ENCODE data around the gene KCNQ1.

- TF ChIP-seq CTCF (IDR thresholded peaks at IDR 0.05 in 2 of 3, conservative IDR thresholded peaks at IDR 0.05 in 1 of 3; ENCODE audit: insufficient read depth in 2 of 3, low read depth in 1 of 3, low read length in 3 of 3) = no peak
- no peak for TF ChIP-seq ZNF263 (CRISPR knock-in tag; IDR thresholded peaks at IDR 0.05; ENCODE audit: borderline replicate concordance)
- TF ChIP-seq NBN (IDR thresholded peaks at IDR 0.05; ENCODE audit: low read depth) = no peak
- TF ChIP-seq ZNF12 (CRISPR knock-in tag; IDR thresholded peaks at IDR 0.05) = no peak
- TF ChIP-seq SIN3A (IDR thresholded peaks at IDR 0.05; ENCODE audit: borderline replicate concordance in 2 of 2, control insufficient read depth in 1 of 2, low read depth in 2 of 2, low read length in 2 of 2) = no peak
- TF ChIP-seq HDGF (IDR thresholded peaks at IDR 0.05) = no peak
- no peak for TF ChIP-seq BRCA1 (IDR thresholded peaks at IDR 0.05)
- TF ChIP-seq BRCA1 (CRISPR knock-in tag; IDR thresholded peaks at IDR 0.05) = no peak
- TF ChIP-seq ZNF384 (IDR thresholded peaks at IDR 0.05; ENCODE audit: low read depth, low read length) = no peak
- TF ChIP-seq BRF1 (IDR thresholded peaks at IDR 0.05; ENCODE audit: borderline replicate concordance, extremely low read depth, insufficient read length) = no peak
These were observed 11.5 kb upstream of the KCNQ1 start for GRCh38 chr11:2433106-2433925.
